RKO (cell line): ENCODE measurements around the gene HOXB6.

Experiments
- DNase-seq: peaks from one replicate; pipeline ENCODE4 v3.0.0-alpha.2; 2016; ENCODE audit warnings: low spot score

HOXB6 gene

DNA sequence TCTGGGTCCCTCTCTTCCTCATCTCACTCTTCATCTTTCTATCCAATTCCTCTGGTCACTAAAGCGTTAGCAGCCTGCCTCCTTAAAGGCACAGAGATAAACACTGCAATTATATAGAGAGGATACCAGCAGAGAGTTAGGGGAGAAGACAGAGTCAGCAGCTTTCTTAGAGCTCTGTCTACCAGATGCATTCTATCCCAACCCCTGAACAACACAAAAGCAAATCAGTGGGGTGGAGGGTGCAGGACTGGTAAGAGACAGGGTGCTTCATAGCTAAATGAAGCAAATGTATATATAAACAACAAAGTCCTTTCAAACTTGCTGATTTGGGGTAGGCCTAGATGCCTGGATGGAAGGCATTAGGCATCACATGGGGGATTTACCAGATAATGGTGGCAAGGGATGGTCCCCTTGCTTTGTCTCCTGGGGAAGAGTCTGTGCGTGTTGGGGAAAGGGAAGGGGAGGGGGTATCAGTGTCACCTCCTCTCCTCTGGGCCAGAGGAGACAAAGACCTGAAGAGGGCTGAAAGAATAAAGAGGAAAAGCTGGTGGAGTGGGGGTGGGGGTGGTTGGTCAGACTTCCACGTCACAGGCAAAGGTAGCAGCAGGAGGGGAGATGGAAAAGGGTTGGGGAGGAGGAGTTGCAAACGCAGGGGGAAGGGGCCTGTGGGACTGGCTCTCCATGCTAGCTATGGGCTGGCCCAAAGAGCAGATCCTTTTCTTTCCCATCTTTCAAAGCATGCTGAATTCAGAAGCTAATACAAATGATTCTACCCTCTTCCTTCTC lies 38.7 kb downstream of the HOXB6 start:
- DNase-seq, result no peak

DNA sequence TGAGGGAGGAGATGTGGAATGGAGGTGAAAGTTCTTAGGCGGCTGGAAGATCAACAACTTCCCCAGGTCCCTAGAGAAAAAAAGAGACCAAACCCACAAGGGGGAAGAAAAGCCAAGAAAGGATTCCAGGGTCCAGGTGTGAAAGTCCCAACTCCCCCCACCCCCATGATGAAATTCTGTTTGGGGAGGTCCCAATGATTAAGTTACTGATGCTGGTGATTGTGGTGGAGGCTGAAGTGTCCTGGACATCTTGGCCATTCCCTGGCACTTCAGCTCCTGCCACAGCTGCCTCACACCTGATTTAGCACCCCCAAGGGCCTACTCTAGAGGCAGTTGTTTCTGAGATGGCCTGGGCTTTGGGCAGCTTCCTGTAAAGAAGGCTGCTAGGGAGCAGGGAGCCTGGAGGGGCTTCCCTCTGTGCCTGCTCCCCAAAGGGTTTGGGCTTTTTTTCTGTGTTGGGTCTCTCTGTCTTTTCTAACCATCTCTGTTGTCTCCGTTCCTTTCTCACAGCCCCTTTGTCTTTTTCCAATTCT lies 39.7 kb downstream of the HOXB6 start:
- no peak for DNase-seq

DNA sequence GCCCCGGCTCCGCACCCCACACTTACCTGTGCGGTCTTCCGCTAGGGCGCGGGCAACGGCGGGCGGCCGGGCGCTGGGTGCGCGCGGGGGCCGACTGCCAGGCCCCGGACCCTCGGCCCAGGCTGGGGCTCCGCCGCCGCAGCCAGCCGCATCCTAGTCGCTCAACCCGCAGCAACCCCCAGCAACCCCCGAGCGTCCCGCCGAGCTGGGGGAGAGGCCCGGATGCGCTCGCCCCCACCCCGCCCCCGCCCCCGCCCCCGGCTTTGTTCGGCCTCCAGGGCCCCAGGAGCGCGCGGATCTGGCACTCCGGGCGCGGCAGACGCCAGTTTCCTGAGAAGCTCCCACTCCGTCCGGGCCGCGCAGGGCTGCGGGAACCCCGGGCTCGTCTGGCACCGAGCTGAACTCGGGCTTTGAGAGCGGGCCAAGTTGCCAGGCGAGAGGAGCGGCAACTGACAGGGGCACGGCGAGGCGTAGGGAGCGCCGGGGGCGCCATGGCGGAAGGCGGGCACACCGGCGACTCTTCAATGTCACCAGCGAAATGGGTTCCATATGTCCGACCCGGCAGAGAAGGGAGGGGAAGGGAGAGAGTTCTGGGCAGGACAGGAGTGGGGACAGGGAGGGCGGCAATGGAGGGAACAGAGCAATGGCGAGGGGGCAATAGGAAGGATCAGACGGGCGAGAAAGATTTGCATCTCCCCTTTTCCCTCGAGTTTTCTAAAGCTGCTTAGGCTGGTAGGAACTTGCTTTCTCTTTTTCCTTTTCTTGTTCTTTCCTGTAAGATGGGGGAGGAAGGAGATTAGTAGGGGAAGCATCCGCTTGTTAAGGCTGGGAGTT lies 40.4 kb downstream of the HOXB6 start:
- no peak for DNase-seq

DNA sequence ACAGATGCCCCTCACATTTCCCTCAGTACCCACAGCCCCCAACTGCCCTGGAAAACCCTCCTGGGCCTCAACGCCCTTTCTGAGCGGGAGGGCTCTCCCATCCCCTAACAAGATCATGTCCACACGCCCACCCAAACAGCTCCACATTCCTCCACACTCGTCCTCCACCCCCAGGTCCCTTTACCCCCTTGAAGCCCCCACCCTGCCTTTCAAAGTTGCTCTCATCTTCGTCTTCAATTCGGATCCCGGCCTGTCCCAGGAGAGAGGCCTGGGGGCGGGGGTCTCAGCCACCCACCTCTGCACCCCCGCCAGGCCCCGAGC lies 41.0 kb downstream of the HOXB6 start:
- DNase-seq, result no peak

DNA sequence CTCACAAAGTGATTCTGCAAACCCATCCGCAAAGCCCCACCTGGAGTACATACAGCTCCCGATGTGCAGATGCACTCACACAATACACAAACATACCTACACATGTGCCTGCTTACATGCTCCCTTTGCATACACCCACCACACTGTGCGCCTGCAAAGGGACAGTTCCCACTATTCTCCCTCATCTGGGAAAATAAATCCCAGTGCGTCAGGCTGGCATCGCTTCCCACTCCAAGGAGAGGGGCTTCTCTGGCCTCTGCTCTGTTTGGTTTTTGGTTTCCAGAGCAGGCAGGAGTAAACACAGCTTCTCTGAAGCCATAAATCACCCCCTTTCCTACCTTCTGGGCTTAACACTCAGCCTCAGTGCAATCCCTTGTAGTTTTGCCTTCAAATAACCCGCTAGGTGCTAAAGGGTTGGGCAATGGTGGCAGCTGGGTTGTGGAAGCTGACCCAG lies 41.4 kb downstream of the HOXB6 start:
- no peak for DNase-seq

DNA sequence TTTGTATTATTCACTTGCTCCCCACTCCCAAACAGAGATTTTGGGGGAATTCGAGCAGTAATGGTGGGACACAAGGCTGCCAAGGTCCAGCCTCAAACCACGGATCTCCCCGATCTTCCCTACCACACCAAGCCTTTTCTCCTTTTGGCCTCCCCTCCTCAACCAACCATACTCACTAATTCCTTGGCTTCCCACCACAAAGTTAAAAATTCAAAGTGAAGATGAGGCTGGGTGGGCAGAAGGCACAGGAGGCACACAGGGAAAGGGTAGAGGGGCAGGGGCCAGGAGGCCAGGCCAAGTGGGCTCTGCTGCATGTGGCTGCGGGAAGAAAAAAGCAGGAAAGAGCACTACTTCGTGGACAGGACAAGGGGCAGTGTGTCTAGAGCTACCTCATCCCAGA lies 41.9 kb downstream of the HOXB6 start:
- no peak for DNase-seq

DNA sequence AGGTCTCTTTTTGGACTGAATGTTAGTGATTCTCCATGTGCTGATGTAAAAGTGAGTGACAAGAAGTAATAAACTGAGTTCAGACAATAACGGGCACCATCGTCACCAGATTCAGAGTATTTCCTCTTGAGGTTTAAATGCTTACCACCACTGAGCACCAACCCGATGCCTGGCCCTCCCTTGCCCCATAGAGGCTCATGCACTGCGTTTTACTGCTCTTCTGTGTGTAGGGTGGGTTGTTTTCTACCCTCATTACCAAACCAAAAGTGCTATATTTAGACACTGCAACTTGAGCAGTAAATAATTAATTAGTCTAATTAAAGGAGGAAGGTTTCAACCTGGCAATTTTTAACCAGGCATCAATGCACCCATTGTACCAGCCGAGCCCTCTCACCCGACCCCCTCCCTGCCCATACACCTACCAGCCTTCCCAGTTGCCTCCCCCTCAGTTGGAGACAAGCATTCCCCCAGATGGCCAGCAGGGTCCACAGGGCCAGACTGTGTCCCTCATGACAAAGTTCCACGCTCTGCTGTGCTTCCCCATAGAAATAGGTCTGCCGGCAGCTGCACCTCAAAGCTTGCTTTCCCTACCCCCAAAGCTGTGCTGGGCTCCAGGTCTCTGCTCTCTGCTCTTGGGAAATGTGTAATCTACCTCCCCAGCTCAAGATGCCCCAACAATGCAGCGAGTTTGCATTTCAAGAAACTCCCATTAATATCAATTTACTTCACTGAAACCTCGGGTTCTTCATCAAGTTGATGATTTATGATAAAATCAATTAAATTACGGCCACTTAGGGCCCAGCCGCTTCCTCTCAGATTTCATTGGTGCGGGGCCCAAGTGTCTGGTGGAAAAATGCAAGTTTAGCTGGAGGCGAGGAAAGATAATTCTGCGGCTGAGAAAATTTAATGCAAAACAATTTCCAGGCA lies 42.6 kb downstream of the HOXB6 start:
- no peak for DNase-seq

DNA sequence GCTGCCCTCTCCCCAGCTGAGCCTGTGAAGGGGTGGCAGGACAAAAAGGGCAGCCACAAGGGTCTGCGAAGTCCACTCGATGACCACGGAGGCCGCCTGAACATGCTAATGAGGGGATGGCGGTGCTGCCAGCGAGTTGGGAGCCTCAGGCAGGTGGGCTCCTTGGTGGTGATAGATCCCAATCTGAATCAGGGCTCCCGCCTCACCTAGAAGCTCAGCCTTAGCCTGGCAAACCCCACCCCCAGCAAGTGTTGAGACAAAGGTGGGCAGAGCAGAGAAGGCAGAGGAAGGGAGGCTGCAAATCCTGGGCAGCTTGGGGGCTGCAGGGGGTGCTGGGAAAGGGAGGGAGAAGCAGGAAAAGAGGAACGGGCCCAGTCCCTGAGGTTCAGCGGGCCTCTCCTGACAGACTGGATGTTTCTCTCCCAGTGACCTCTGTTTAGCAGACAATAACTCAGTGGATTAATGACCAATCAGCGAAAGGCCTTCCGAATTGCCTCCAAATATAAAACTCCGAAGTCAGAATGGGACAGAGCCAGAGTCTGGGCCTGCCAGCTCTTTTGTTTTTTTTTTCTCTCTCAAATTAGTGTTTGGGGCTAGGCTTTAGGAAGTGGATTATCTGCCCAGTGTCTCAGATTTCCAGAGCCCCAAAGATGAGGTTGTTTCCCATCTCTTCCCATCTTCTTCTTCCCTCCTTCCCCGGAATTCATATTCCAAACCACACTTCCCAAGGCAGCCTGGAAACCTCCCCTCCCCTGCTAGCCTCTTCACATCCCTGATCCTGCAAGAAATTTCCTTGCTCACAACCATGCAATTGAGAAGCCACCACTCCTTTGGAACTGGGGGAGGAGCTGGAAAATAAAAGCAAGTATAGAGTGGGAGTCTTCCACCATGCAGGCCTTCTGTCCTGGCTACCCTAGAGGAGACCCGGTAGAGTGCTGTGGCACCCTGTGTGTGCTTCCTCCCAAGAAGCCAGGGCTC lies 44.7 kb downstream of the HOXB6 start:
- no peak for DNase-seq

DNA sequence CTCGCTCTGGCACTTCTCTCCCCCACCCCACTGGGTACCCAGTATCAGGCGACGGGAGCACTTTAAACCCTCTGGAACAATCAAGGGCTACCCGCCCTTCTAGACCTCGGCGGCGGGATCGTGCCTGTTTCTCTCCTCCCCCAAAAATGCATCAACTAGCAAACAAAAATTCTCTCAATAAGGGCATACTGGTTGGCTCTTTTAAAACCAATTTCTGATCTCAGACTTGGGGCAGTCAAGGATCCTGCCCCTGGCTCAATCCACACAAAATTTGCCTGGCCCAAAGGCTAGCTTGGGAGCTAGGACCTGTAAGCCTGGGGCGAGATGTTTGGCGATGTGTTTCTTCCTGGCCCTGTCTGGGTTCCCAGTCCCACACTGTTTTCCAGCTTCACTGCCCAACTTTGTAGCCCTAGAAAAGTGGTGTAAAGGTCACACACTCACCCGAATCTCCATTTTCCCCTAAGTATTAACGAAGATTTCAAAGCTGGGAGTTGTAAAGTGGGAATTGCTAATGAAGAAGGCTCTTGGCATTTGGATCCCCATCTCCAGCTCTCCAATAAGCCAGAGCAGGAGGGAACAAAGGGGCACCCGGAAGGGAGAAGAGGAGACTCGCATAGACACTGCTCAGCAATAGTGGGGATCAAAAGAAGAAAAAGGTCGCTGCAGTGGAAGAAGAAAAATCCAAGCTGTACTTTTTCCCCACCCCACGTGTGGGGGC lies 45.5 kb downstream of the HOXB6 start:
- no peak for DNase-seq

DNA sequence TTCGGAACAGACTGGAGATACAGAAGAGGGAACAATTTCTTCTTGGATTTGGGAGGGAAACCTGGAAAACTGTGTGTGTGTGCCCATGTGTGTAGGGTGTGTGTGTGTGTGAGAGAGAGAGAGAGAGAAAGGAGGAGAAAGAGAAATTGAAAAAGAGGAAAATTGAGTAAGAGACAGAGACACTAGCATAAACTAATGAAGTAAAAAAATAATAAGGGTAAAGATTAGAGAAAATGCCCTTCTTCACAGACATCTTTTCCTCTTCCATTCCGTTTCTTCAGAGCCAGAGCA lies 46.0 kb downstream of the HOXB6 start:
- DNase-seq, result no peak

DNA sequence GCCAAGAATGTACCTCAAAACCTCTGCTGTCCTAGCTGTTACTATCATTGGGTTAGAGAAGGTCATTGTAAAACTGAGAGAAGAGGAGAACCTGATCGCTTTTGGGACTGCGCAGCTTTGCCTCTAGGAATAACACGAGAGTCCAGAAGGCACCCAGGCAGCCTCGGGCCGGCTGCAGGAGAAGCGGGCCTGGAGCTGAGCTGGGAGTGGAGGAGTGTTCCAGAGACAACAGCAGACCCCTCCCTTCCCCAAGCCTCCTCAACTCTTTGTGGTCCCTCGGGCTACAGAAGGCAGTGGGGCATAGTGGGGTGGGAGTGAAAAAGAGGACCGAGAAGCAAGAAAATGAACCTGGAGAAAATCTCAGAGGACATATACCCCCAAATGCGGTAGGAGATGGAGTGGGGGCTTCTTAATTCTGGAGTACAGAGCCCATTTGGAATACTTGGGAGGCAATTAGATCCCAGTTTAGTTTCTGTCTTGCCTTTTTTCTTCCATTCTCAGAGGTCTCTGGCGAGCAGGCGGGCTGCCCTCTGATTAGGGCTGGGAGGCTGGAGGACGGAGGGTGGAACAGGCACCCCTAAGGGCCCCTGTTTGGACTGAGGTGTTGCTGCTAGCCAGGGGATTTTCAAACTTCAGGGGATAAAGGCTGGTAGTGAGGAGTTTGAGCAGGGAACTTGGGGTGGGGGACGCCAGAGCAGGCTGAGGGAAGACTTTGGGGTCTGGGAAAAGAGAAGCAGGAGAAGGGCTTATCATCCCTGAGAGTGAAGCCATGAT lies 46.5 kb downstream of the HOXB6 start:
- no peak for DNase-seq

DNA sequence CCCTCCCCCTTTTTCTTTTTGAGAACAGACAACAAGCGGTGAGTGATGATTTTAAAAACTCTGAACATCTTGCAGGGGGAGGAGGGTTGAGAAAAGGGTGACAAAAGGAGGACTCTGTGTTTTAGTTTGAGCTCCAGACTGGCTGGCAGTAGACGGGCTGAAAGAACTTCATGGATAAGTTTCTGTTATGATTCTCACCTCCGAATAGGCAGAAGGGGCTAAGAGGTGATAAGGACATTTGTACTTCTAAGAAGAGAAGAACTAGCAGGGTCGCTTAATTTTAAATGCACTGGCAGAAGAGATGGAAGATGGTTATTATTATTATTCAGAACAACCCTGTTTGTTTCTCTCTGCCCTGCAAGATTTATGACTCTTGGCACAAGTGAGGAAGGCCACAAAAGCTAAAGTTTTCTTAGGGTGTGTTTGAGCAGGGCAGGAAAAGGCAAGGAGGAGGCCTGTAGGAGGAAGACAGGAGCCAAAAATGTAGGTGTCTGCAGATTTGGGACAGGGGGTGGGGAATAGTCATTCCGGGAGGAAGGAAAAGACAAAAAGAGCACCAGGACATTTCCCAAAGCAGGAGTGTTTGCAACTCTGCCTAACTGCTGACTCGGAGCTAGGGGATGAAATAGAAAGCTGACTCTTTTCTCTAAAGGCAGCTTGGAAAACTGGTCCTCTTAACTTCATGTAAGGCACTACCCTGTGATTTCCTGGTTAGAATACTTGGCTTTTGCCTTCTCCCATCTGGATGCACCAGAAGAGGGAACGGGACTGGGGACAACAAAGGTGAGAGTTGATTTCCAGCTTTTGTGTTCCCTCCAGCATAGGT lies 48.0 kb downstream of the HOXB6 start:
- no peak for DNase-seq

DNA sequence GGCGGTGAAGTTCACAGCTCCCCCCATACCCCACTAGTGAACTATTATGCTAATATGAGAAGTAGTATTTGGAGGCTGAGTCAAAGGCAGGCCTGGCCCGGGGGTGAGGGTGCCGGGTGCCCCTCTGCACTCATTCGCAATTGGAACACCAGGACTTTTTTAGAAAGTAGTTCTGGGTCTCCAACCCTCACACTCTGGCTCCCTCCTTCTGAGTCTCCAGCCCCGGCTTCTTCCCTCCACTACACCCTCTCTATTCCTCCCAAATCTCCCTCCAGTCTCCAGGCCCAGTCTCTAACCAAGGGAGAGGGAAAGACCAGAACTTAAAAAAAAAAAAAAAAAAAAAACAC lies 48.6 kb downstream of the HOXB6 start:
- no peak for DNase-seq

DNA sequence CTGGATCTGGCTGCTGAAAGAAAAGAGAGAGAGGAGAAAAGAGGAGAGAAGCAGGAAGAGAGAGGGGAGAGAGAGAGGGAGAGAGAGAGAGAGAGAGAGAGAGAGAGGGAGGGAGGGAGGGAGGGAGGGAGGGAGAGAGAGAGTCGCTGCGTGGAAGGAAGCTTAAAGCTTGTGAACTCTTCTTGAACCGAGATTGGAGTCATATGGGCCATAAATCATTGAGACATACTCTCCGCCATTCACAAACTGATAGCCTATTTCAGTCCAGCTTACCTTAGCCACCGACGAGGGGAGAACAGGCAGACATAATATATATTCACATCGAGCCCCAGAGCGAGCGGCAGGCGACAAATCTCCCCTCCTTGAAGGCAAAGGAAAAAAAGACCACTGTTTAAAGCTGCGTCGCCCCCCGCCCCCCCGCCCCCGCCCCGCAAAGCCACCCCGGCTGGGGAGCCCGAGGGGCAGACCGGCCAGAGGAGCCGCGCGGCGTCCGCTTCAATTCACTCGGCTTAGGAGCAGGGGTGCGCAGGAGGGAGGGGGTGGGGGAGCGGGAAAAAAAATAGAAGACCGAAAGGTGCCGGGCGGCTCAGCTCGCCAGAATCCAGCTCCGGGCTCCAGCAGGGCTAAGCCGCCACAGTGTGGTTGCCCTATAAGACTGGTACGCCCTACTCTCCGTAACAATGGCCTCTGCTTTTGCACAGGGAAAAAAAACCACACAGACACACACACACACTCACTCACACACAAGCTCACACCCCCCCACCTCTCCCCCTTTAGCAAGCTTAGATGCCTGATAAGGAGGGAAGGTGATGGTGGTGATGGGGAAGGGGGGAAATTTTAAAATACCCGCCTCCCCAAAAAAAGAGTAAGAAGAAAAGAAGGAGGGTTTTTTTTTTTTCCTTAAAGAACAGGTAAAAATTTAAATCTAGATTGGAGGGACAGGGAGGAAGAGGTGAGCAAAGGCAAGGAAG lies 49.2 kb downstream of the HOXB6 start:
- peak; percentile 90 for DNase-seq

DNA sequence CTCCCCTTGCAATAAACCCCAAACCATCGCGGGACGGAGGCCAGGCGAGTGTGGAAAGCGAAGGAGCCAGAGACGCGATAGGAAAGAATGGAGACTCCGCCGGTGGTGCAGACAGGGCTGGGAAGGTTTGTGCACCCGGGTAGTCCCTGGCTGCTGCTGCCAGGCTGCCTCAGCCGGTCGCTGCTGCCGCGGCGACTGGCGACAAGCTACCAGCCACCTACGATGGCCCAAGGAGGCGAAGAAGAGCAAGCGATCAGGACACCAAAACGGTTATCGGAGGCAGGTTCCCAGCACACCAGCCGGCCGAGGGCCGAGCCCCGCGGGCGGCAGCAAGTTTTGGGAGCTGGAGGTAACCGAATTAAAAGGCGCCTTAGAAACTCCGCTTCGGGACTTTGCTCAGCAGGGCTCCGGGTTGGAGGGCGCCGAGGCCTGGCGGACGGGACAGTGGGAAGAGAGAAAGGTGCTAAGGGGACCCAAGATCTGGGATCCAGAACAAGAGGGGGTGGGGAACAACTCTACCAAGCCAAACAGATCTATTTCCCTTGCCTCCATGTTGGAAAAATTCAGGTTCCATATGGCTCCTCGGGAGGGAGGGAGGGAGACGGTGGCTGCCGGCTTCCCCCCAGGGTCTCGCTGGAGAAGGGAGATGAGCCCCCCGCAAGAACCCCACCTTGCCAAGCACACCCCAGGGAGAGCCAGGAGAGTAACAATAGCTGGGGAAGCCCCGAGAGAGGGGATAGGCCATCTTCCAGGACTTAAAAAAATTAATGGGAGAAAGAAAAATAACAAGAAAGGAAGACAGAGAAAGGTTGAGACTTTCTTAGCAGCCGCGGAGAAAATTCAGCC lies 50.2 kb downstream of the HOXB6 start:
- peak; percentile 36 for DNase-seq

DNA sequence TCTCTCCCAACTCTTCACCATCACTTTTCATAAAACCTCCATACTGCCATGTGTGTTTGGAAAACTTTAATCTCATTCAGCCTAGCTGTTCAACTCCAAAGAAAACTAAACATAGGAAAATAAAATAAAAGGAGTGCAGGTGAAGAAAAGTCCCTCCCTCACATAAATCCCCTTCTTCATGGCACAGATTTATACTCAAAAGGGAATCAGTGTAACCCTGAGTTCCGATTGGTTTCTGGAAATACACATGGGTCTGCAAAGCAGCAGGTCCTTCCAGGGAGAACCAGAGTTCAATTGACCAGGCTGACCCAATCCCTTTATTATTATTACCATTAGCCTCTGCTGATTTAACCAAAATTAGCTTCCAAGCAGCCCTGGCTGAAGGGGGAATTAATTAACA lies 51.0 kb downstream of the HOXB6 start:
- DNase-seq, result no peak

DNA sequence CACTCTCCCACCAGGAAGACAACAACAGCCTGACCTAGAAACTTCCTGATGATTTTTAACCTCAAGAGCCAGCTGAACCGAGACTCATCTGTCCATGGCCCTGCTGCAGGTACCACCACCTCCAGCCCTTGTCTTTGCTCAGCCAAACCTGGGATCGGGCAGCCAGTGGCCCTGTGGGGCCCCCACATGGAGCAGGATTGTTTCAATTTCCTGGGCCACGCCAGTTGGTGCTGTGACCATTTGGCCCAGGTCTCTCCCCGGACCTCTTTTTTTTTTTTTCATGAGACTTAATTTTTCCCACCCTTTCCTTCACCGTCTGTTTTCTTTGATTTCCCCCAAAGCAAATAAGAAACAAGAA lies 51.6 kb downstream of the HOXB6 start:
- no peak for DNase-seq
